GM12801 (cell line): ENCODE measurements around the gene GSTO2.

Experiments
- CTCF ChIP-seq: IDR thresholded peaks from one replicate; pipeline ENCODE4 v1.5.1; 2011; ENCODE audit warnings: control low read depth; ENCODE audit not compliant: insufficient read length; ENCODE audit errors: extremely low read depth

The GSTO2 gene

GRCh38 chr10:104268713-104269645, at the start of gene GSTO2:
GSTO2 (plus strand) TSS chr10:104269184; CDS start chr10:104274916, 5,732 bp downstream.
- TF ChIP-seq CTCF: no peak

- TF ChIP-seq CTCF: no peak
Observed at GRCh38 chr10:104220522-104220921, 48.5 kb upstream of the GSTO2 start.

- no peak for TF ChIP-seq CTCF
Observed at GRCh38 chr10:104223304-104223703, 45.7 kb upstream of the GSTO2 start.

GRCh38 chr10:104230490-104230889, 38.5 kb upstream of the GSTO2 start:
- TF ChIP-seq CTCF: no peak

GRCh38 chr10:104231784-104232612, 37.0 kb upstream of the GSTO2 start, which contains the start of gene CFAP43:
CFAP43 (minus strand) TSS chr10:104232364; CDS start chr10:104232246, 118 bp downstream.
- no peak for TF ChIP-seq CTCF

GRCh38 chr10:104232613-104233102, 36.3 kb upstream of the GSTO2 start:
- TF ChIP-seq CTCF: no peak

- TF ChIP-seq CTCF: no peak
Observed at GRCh38 chr10:104233817-104234216, 35.2 kb upstream of the GSTO2 start.
